ENCODE measurements around the gene STK39.

DNA sequence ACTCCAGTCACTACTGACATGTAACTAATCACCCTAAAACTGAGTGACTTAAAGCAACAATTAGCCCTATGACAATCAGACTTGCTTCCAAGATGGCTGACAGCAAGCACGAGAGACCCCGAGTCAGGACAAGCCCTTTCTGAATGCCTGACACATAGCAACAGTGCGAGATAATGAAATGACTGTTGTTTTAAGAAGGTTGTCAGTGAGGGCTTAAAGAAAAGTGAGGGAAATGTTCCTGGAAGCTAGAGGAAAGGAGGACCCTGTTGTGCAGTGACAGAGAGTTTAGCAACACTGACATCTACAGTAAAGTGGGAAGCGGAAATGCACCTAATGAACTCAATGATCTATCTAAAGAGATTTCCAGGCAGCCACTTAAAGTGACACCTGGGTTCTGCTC is 163.1 kb downstream of the STK39 start:
- TF ChIP-seq, protein P1, sequence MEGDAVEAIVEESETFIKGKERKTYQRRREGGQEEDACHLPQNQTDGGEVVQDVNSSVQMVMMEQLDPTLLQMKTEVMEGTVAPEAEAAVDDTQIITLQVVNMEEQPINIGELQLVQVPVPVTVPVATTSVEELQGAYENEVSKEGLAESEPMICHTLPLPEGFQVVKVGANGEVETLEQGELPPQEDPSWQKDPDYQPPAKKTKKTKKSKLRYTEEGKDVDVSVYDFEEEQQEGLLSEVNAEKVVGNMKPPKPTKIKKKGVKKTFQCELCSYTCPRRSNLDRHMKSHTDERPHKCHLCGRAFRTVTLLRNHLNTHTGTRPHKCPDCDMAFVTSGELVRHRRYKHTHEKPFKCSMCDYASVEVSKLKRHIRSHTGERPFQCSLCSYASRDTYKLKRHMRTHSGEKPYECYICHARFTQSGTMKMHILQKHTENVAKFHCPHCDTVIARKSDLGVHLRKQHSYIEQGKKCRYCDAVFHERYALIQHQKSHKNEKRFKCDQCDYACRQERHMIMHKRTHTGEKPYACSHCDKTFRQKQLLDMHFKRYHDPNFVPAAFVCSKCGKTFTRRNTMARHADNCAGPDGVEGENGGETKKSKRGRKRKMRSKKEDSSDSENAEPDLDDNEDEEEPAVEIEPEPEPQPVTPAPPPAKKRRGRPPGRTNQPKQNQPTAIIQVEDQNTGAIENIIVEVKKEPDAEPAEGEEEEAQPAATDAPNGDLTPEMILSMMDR (IDR thresholded peaks at IDR 0.05) = no peak
- TF ChIP-seq POLR2A (IDR thresholded peaks at IDR 0.05) = no peak

Data from right lobe of liver (tissue), 4 donors.